ENCODE data around the gene GRHL1.

Gene GRHL1

DNA sequence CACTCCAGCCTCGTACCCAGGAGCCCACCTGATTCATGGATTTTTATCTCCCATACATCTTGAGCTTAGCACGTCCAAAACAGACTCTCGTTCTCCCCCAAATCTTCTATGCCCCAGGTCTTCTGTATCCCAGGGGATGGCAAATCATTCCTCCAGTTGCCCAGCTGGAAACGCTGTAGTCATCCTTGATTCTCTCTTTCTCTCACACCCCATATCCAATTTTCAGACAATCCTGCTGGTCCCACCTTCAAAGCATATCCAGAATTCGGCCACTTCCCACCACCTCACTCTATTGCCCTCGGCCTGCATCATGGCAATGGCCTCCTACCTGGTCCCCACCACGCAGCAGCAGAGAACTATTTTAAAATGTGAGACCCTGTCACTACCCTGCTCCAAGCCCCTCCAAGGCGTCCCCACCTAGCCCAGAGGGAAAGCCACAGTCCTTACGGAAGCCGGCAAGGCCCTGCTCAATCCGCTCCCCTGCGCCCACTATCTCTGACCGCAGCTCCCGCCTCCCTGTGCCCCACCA is 1.4 kb upstream of the GRHL1 start:
- Histone ChIP-seq H3K4me3 (ENCODE audit: low read depth in 1 of 2, low read length in 2 of 2) (no peak overlapping the region), H3K27ac (ENCODE audit: low read length) (no peak overlapping the region), H3K4me1 (ENCODE audit: control insufficient read depth in 1 of 2, insufficient read depth in 2 of 2, low read length in 2 of 2) (no peaks in the 10 kb centered on the region), H3K9me3 (ENCODE audit: control insufficient read depth in 1 of 2, low read length in 2 of 2) (no peaks in the 10 kb centered on the region), H3K36me3 (ENCODE audit: control insufficient read depth in 1 of 2, insufficient read depth in 2 of 2, low read length in 2 of 2) (no peaks in the 10 kb centered on the region), H3K27me3 (ENCODE audit: low read depth, low read length) (no peaks in the 10 kb centered on the region)

DNA sequence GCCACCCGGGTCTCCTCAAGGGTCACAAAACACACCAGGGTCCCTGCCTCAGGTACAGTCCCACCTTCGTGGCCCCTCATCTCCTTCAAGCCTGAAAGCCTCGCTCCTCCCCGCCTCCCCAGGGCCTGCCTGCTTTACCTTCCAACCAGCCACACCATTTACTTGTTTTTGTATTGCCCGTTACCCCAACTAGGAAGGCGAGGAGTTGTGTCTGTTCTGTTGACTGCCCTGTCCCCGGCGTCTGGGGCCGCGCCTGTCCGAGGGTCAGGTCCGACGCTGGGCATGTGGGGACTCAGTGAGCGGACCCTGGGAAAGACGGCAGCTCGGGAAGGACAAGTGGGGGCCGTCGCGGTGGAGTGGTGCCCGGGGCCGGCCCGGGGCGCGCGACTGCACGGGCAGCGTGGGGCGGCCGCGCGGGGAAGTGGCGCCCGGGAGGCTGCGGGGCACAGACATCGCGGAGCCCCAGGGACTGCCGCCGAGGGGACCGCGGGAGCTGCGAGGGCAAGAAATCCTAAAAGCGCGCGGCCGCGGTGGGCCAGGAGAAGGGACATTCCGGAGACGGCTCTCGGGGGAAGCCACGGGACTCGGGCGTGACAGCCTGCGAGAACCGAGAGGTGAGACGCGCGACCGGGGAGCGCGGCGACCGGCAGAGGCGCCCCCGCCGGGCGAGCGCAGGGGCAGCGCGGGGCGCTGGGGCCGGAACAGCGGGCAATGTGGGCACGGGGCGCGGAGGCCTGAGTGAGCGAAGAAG is 797 bp upstream of the GRHL1 start:
- H3K4me3 ChIP-seq (ENCODE audit: low read depth in 1 of 2, low read length in 2 of 2) = peak overlapping the region; percentile 42 to 71
- H3K27ac ChIP-seq (ENCODE audit: low read length) = no peak overlapping the region
- no peaks in the 10 kb centered on the region for H3K4me1 ChIP-seq (ENCODE audit: control insufficient read depth in 1 of 2, insufficient read depth in 2 of 2, low read length in 2 of 2)
- H3K36me3 ChIP-seq (ENCODE audit: control insufficient read depth in 1 of 2, insufficient read depth in 2 of 2, low read length in 2 of 2) = no peaks in the 10 kb centered on the region
- no peaks in the 10 kb centered on the region for H3K27me3 ChIP-seq (ENCODE audit: low read depth, low read length)
- H3K9me3 ChIP-seq (ENCODE audit: control insufficient read depth in 1 of 2, low read length in 2 of 2) = no peaks in the 10 kb centered on the region

DNA sequence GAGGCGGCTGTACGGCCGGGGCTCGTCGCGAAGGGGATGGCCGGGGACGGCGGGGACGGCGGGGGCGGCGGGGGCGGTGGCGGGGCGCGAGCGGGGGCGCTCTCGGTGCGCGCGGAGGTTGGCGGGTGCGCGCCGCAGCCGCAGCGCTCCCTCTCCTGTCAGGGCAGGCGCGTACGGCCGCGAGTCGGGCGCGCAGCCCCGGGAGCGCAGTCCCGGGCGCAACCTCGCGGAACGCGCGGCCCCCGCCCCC is 296 bp upstream of the GRHL1 start:
- H3K36me3 ChIP-seq (ENCODE audit: control insufficient read depth in 1 of 2, insufficient read depth in 2 of 2, low read length in 2 of 2) = no peaks in the 10 kb centered on the region
- no peaks in the 10 kb centered on the region for H3K4me1 ChIP-seq (ENCODE audit: control insufficient read depth in 1 of 2, insufficient read depth in 2 of 2, low read length in 2 of 2)
- H3K27me3 ChIP-seq (ENCODE audit: low read depth, low read length) = no peaks in the 10 kb centered on the region
- H3K9me3 ChIP-seq (ENCODE audit: control insufficient read depth in 1 of 2, low read length in 2 of 2) = no peaks in the 10 kb centered on the region
- H3K27ac ChIP-seq (ENCODE audit: low read length) = no peak overlapping the region
- peak overlapping the region in 1 of 2 donors; percentile 71 for H3K4me3 ChIP-seq (ENCODE audit: low read depth in 1 of 2, low read length in 2 of 2)

DNA sequence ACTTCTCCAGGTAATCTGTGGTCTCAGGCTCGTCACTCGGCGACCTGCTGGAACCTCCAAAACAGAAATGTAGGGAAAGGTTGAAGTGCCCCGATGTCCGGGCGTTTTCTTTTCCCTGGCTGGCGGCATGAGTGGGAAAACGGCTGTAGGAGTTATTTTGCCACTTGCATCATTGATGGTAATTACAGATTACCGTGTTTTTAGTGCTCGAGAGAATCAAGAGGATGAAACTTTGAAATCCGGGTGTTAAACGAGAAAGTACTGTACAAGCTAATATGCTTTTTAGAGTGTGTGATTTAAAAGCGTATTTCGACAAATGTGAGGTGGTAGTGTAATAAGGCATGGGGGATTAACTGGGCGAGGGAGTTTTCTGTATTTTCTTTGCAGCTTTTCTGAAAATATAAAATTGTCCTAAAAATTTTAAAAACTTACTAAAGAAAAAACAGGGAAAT is 819 bp downstream of the GRHL1 start:
- Histone ChIP-seq H3K27me3 (ENCODE audit: low read depth, low read length) (no peaks in the 10 kb centered on the region), H3K4me1 (ENCODE audit: control insufficient read depth in 1 of 2, insufficient read depth in 2 of 2, low read length in 2 of 2) (no peaks in the 10 kb centered on the region), H3K9me3 (ENCODE audit: control insufficient read depth in 1 of 2, low read length in 2 of 2) (no peaks in the 10 kb centered on the region), H3K4me3 (ENCODE audit: low read depth in 1 of 2, low read length in 2 of 2) (peak overlapping the region; percentile 42 to 71), H3K36me3 (ENCODE audit: control insufficient read depth in 1 of 2, insufficient read depth in 2 of 2, low read length in 2 of 2) (no peaks in the 10 kb centered on the region), H3K27ac (ENCODE audit: low read length) (no peak overlapping the region)

DNA sequence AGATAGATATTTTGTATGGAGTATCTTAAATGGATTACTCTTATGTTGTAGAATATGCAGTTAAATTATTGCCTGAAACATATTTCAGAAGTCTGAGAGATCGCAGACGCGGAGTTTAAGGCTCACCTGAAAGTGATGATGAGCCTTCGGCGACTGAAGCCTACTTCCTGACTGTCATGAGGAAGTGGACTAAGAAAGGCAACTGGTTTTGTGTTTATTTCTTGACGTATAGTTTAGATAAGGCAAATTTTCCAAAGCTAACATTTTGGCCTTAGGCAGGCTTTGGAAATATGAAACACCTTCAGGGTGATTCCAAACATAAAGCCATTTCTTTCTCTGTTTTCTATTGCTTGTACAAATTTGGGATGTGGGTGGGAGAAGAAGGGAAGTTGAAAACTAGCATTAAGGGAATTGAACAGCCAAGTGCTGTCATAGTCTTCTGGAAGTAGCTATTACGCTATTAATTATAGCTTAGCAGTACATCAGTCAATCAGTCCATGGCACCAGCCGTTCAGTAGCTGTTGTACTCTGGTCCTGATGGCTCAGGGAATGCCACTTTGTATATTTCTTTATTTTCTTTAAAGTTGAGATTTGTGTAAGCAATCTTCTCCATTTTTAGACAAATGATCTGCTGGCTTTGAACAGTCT is 1.5 kb downstream of the GRHL1 start:
- Histone ChIP-seq H3K27ac (ENCODE audit: low read length) (no peak overlapping the region), H3K4me3 (ENCODE audit: low read depth in 1 of 2, low read length in 2 of 2) (peak overlapping the region in 1 of 2 donors; percentile 42), H3K36me3 (ENCODE audit: control insufficient read depth in 1 of 2, insufficient read depth in 2 of 2, low read length in 2 of 2) (no peaks in the 10 kb centered on the region), H3K9me3 (ENCODE audit: control insufficient read depth in 1 of 2, low read length in 2 of 2) (no peaks in the 10 kb centered on the region), H3K4me1 (ENCODE audit: control insufficient read depth in 1 of 2, insufficient read depth in 2 of 2, low read length in 2 of 2) (no peaks in the 10 kb centered on the region), H3K27me3 (ENCODE audit: low read depth, low read length) (no peaks in the 10 kb centered on the region)

DNA sequence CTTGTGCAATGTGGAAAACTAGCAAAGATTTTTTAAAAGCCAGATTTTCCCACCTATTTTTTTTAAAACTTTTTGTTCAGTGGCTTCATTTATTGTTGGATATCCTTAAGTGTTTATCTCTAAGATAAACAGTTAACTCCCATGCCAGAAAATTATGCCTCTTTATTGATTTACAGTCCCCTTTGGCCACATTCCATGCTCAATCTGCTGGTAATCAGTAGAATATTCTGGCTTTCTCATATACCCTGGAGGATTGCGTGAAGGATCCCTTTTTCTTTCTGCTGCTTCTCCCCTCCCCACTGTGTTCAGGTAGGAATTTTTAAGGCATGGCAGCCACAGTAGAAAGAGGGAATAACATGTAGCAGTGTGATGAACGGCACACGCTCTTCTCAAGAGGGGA is 2.6 kb downstream of the GRHL1 start:
- Histone ChIP-seq H3K4me1 (ENCODE audit: control insufficient read depth in 1 of 2, insufficient read depth in 2 of 2, low read length in 2 of 2) (no peaks in the 10 kb centered on the region), H3K9me3 (ENCODE audit: control insufficient read depth in 1 of 2, low read length in 2 of 2) (no peaks in the 10 kb centered on the region), H3K4me3 (ENCODE audit: low read depth in 1 of 2, low read length in 2 of 2) (no peak overlapping the region), H3K27me3 (ENCODE audit: low read depth, low read length) (no peaks in the 10 kb centered on the region), H3K27ac (ENCODE audit: low read length) (no peak overlapping the region), H3K36me3 (ENCODE audit: control insufficient read depth in 1 of 2, insufficient read depth in 2 of 2, low read length in 2 of 2) (no peaks in the 10 kb centered on the region)

DNA sequence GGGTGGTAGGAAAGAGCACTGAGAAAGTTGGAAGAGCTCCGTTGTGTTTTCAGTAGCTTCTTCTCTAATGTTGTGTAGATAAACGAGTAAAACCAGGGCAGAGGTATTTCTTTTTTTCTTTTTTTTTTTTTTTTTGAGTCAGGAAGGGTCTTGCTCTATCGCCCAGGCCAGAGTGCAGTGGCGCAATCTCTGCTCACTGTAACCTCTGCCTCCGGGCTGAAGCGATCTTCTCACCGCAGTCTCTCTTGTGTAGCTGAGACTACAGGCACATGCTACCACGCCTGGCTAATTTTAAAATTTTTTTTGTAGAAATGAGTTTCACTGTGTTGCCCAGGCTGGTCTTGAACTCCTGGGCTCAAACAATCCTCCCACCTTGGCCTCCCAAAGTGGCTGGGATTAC is 6.6 kb downstream of the GRHL1 start:
- no peak overlapping the region for H3K27ac ChIP-seq (ENCODE audit: low read length)
- H3K36me3 ChIP-seq (ENCODE audit: control insufficient read depth in 1 of 2, insufficient read depth in 2 of 2, low read length in 2 of 2) = peaks cover 0 to 3% of the 10 kb centered on the region in 2 donors
- H3K9me3 ChIP-seq (ENCODE audit: control insufficient read depth in 1 of 2, low read length in 2 of 2) = no peaks in the 10 kb centered on the region
- no peaks in the 10 kb centered on the region for H3K4me1 ChIP-seq (ENCODE audit: control insufficient read depth in 1 of 2, insufficient read depth in 2 of 2, low read length in 2 of 2)
- no peak overlapping the region for H3K4me3 ChIP-seq (ENCODE audit: low read depth in 1 of 2, low read length in 2 of 2)
- H3K27me3 ChIP-seq (ENCODE audit: low read depth, low read length) = no peaks in the 10 kb centered on the region

DNA sequence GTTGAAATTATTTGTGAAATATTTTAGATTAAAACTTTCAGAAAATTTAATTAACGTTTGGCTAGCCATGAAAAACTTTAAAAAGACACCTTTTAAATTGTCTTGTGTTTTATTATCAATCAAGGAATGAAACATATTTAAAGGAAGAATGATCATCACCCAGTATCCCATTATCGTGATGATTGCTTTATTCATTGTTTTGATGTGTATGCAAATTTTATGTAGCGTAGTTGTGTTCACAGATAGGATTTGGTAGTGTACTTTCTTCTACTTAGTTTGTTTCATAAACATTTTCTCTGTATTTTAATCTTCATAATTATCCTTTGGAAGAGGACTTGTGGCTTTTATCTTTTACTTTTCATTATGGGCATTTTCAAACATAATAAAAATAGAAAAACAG is 7.8 kb downstream of the GRHL1 start:
- no peaks in the 10 kb centered on the region for H3K9me3 ChIP-seq (ENCODE audit: control insufficient read depth in 1 of 2, low read length in 2 of 2)
- no peaks in the 10 kb centered on the region for H3K4me1 ChIP-seq (ENCODE audit: control insufficient read depth in 1 of 2, insufficient read depth in 2 of 2, low read length in 2 of 2)
- no peaks in the 10 kb centered on the region for H3K27me3 ChIP-seq (ENCODE audit: low read depth, low read length)
- H3K36me3 ChIP-seq (ENCODE audit: control insufficient read depth in 1 of 2, insufficient read depth in 2 of 2, low read length in 2 of 2) = peaks cover 0 to 3% of the 10 kb centered on the region in 2 donors
- no peak overlapping the region for H3K27ac ChIP-seq (ENCODE audit: low read length)
- no peak overlapping the region for H3K4me3 ChIP-seq (ENCODE audit: low read depth in 1 of 2, low read length in 2 of 2)

DNA sequence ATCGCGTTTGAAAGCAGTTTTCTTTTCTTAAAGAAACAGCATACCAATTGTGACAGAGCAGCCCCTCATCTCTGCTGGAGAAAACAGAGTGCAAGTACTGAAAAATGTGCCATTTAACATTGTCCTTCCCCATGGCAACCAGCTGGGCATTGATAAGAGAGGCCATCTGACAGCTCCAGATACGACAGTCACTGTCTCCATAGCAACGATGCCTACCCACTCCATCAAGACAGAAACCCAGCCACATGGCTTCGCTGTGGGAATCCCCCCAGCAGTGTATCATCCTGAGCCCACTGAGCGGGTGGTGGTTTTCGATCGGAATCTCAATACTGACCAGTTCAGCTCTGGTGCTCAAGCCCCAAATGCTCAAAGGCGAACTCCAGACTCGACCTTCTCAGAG is 9.5 kb downstream of the GRHL1 start:
- Histone ChIP-seq H3K27ac (ENCODE audit: low read length) (no peak overlapping the region), H3K4me1 (ENCODE audit: control insufficient read depth in 1 of 2, insufficient read depth in 2 of 2, low read length in 2 of 2) (no peaks in the 10 kb centered on the region), H3K4me3 (ENCODE audit: low read depth in 1 of 2, low read length in 2 of 2) (no peak overlapping the region)

DNA sequence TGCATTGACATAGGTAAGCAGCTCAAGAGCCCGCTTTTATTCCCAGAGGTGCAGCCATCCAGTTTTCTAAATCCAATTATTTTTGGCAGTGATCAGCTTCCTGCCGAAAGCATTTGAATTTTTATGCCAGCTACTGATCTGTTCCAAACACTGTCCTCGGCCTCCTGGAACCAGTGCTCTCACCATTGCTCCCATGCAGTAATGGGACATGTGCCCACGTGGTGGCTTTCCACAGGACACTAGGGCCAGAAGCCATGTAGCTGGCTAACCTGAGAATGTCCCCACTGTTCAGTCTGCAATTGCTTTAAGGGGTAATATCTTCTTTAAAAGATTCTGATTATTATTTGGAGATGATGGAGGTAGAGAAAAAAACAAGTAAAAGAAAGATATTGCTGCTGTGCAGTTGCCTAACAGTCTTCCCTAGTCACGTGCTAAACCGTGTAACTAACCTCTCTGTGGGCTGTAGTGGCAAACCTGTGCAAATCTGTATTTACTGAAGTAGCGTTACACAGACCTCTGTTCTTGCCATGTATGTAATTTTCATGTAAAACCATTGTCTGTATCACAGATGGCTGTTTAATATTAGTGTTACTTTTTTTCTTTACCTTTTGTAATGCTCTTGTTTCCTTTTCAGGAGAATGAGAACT is 13.0 kb downstream of the GRHL1 start:
- Histone ChIP-seq H3K36me3 (ENCODE audit: control insufficient read depth in 1 of 2, insufficient read depth in 2 of 2, low read length in 2 of 2) (peaks cover 0 to 3% of the 10 kb centered on the region in 2 donors), H3K27me3 (ENCODE audit: low read depth, low read length) (no peaks in the 10 kb centered on the region), H3K4me3 (ENCODE audit: low read depth in 1 of 2, low read length in 2 of 2) (no peak overlapping the region), H3K4me1 (ENCODE audit: control insufficient read depth in 1 of 2, insufficient read depth in 2 of 2, low read length in 2 of 2) (no peaks in the 10 kb centered on the region), H3K27ac (ENCODE audit: low read length) (no peak overlapping the region), H3K9me3 (ENCODE audit: control insufficient read depth in 1 of 2, low read length in 2 of 2) (no peaks in the 10 kb centered on the region)

More for the DNA sequence above, 9.5 kb downstream of the GRHL1 start:
- Histone ChIP-seq H3K9me3 (ENCODE audit: control insufficient read depth in 1 of 2, low read length in 2 of 2) (no peaks in the 10 kb centered on the region), H3K27me3 (ENCODE audit: low read depth, low read length) (no peaks in the 10 kb centered on the region), H3K36me3 (ENCODE audit: control insufficient read depth in 1 of 2, insufficient read depth in 2 of 2, low read length in 2 of 2) (peaks cover 0 to 3% of the 10 kb centered on the region in 2 donors)

DNA sequence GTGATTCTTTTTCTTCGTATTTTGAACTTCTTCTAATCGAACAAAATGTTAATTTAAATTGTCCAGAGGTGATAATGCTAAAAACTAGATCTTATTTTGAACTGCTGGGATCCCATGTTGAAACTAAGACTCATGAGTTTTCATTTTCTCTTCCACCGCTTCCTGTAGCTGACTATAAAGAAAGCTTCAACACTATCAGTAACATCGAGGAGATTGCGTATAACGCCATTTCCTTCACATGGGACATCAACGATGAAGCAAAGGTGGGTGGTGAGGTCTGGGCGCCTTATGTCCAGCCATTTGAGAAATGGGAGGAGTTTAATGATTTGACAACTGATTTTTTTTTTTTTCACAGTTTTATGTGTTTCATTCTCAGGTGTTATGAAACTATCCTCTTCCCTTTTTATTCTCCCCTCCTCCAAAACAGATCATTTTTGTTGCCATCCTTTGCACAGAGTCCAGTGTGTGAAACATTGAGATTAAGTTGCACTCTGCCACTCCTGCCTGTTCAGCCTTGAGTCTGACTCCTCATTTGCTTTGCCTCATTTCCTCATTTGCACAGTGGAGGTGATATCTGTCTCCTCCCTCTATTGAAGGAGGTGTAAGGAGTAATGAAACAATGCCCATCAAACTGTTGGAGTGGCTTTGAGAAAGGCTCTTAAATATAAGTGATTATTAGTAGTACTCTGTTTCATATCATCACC is 13.8 kb downstream of the GRHL1 start:
- Histone ChIP-seq H3K27ac (ENCODE audit: low read length) (no peak overlapping the region), H3K9me3 (ENCODE audit: control insufficient read depth in 1 of 2, low read length in 2 of 2) (no peaks in the 10 kb centered on the region), H3K4me3 (ENCODE audit: low read depth in 1 of 2, low read length in 2 of 2) (no peak overlapping the region), H3K4me1 (ENCODE audit: control insufficient read depth in 1 of 2, insufficient read depth in 2 of 2, low read length in 2 of 2) (no peaks in the 10 kb centered on the region), H3K36me3 (ENCODE audit: control insufficient read depth in 1 of 2, insufficient read depth in 2 of 2, low read length in 2 of 2) (peaks cover 0 to 3% of the 10 kb centered on the region in 2 donors), H3K27me3 (ENCODE audit: low read depth, low read length) (no peaks in the 10 kb centered on the region)
